ENCODE results near the gene ARID5A.

GRCh38 chr2:96526615-96527285 lies 9.8 kb upstream of the ARID5A start:
- no peak for TF ChIP-seq CTCF (IDR thresholded peaks at IDR 0.05)
- TF ChIP-seq EP300 (IDR thresholded peaks at IDR 0.05; ENCODE audit: low read depth): no peak
- no peak for TF ChIP-seq POLR2A (IDR thresholded peaks at IDR 0.05)
